RWPE1 (cell line): ENCODE results near the gene ARMC2.

Experiments used
- CTCF ChIA-PET: fragments of 350-600 bp; sonication (Branson Sonifier 250); formaldehyde crosslinking; extraction: SDS; loops from one replicate; lab custom pipeline; 2021; lab: Yijun Ruan, JAX
- POLR2A ChIA-PET: fragments of 400-600 bp; formaldehyde crosslinking; extraction: SDS; loops from one replicate; lab custom pipeline; 2020; ENCODE audit warnings: antibody characterized with exemption; ENCODE audit not compliant: low non-redundant PET; lab: Yijun Ruan, JAX
- DNase-seq: peaks from one replicate; pipeline ENCODE4 v3.0.0; 2012; ENCODE audit warnings: low spot score
- H3K27ac ChIP-seq: fragments of 450-650 bp; 2 replicates; pipeline ENCODE4 v1.5.1; 2017
- CTCF ChIP-seq: fragments of 450-650 bp; conservative IDR thresholded peaks from 2 replicates; pipeline ENCODE4 v1.5.1; 2017; ENCODE audit warnings: low read depth, mild to moderate bottlenecking

The ARMC2 gene

GRCh38 chr6:109008537-109009235 lies 160.5 kb downstream of the ARMC2 start:
- DNase-seq, result peak; percentile 53
- ChIA-PET CTCF (interaction anchor here (0.7 kb wide), 1 partner anchor 440 kb away, joined by 3 read pairs; no protein-coding TSS in a partner anchor), POLR2A (interaction anchor here (0.8 kb wide), 1 partner anchor 61 kb away, joined by 3 read pairs; no protein-coding TSS in a partner anchor)
- H3K27ac ChIP-seq, result peak overlapping the region; percentile 93
- TF ChIP-seq CTCF, result no peak

GRCh38 chr6:109009236-109009961 lies 161.2 kb downstream of the ARMC2 start:
- POLR2A ChIA-PET, result no interaction called here
- H3K27ac ChIP-seq, result peak overlapping the region; percentile 93
- CTCF ChIA-PET, result interaction anchor here (0.6 to 0.7 kb wide), 2 partner anchors 79 to 441 kb away, joined by 3 read pairs; no protein-coding TSS in a partner anchor
- DNase-seq, result peak; percentile 83
- TF ChIP-seq CTCF, result no peak

GRCh38 chr6:109009962-109010704 lies 161.9 kb downstream of the ARMC2 start:
- no peak for DNase-seq
- ChIA-PET CTCF (interaction anchor here (0.6 kb wide), 1 partner anchor 80 kb away, joined by 3 read pairs; no protein-coding TSS in a partner anchor), POLR2A (no interaction called here)
- peak overlapping the region; percentile 93 for H3K27ac ChIP-seq
- TF ChIP-seq CTCF, result no peak

- CTCF ChIA-PET, result interaction anchor here (0.6 kb wide), 1 partner anchor 22 kb away, joined by 3 read pairs; no protein-coding TSS in a partner anchor
- no peak overlapping the region for H3K27ac ChIP-seq
- DNase-seq, result no peak
- TF ChIP-seq CTCF, result no peak
- POLR2A ChIA-PET, result no interaction called here
Observed at GRCh38 chr6:109010705-109011102, 162.5 kb downstream of the ARMC2 start.

GRCh38 chr6:109013656-109014305 lies 165.6 kb downstream of the ARMC2 start:
- no peak for TF ChIP-seq CTCF
- ChIA-PET POLR2A (no interaction called here), CTCF (no interaction called here)
- no peak overlapping the region for H3K27ac ChIP-seq
- DNase-seq, result no peak
